NCI-H2029 treated with DMSO at 0.1 percent for 48 hours (cell line): ENCODE results near the gene EIF4EBP3.

Experiments
- DNase-seq: peaks from one replicate; lab custom pipeline; 2025; lab: John Stamatoyannopoulos, UW

Gene EIF4EBP3

GRCh38 chr5:140557136-140557805, 9.8 kb downstream of the EIF4EBP3 start, which contains the start of gene SRA1:
Gene SRA1 (minus strand): TSS chr5:140557473. CDS start chr5:140557452, 21 bp downstream.
- DNase-seq, result peak; percentile 59

DNA sequence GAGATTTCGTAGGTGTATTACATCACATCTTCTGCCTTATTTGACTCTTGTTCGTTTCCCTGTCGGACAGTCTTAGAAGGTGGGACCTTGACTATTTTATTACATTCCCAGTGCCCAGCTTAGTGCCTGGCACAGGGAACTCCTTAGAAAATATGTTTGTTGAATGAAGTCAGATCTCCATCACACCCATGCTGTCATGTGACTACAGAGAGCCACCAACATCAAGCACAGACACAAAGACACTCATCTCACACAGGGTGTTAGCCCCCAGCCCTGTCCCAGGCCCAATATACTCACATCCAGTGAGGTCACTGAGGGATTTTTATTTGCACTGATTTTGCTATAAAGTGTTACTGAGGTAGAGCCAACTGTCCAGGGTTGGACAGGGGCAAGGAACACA, 10.5 kb downstream of the EIF4EBP3 start:
- no peak for DNase-seq

DNA sequence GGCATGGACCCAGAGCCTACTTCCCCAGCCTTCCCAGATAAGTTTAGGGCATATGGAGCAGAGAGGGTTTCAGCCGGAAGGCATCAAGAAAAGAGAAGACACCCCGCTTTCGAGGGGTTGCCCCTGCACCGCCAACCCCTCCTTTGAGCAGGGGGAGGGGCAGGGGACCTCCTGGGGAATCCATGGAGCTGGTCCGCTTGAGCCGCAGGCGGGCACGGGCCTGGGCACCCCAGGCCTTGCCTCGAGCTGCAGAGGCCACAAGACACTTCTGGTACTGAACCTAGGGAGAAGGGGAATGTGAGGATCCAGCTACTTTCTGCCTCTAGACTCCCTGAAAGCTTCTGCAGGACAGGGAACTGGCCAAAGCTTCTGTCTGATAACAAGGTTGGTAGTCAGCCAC, 11.1 kb downstream of the EIF4EBP3 start:
- DNase-seq, result no peak

DNA sequence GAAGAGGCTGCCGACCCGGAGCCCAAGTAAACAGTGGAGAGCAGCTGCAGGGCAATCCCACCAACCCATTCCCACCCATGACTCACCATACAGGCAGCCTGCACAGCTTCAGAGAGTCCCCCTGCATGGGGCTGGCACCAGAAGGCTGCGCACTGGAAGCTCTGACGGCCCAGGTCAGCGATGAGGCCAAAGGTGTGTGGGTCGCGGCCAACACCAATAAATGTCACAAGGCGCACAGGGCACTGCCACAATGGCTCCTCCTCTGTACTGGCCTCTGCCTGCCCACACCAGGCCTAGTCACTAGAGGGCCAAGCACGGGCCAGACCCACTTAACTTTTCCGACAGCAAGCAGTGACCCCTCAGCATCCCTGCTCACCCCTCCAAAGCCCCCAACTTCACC, 12.8 kb downstream of the EIF4EBP3 start:
- DNase-seq, result no peak

DNA sequence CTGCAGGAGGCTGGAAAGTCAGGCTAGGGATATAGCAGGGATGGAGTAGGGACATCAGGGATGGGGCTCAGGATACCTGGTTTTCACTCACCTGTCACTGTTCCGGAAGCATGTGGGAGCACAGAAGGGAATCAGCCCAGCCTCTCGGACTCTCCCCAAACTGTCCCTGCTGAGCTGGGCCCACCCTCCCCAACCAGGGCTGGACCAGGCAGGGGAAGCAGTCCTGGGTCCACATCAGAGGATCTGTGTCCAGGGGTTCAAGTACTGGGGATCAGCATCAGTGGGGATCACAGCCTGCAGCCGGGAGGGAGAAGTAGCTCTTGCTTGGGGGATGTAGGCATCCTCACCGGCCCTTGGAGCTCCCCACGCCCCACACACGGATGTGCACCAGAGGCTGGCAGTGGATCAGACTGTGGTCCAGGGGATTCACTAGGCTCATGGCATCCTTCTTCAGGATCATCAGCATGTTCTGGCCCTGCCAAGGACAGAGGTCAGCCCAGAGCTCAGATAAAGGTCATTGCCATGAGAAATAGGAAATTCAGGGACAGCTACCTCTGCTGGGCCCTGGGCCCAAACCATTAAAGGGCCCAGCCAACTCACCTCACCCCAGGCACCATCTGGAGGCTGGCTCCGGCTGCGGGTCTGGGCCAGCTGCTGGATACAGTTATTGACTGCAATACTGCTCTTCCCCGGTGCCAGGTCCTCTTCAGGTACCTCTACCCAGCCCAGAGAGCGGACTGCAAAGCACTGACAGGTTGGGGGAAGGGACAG, 14.5 kb downstream of the EIF4EBP3 start:
- no peak for DNase-seq

GRCh38 chr5:140563596-140563995, 16.1 kb downstream of the EIF4EBP3 start:
- no peak for DNase-seq

- DNase-seq, result peak; percentile 83
Observed at GRCh38 chr5:140564196-140565023, 16.9 kb downstream of the EIF4EBP3 start, which contains the start of the genes APBB3 and SLC35A4. Gene APBB3 (minus strand): TSS chr5:140564598. CDS start chr5:140564245, 353 bp downstream. Gene SLC35A4 (plus strand): TSS chr5:140564828. CDS start chr5:140567170, 2,342 bp downstream.

- DNase-seq, result no peak
Observed at GRCh38 chr5:140565024-140565779, 17.7 kb downstream of the EIF4EBP3 start.

- no peak for DNase-seq
Observed at GRCh38 chr5:140565780-140566095, 18.3 kb downstream of the EIF4EBP3 start.

GRCh38 chr5:140566665-140567064, 19.2 kb downstream of the EIF4EBP3 start:
- DNase-seq, result no peak

DNA sequence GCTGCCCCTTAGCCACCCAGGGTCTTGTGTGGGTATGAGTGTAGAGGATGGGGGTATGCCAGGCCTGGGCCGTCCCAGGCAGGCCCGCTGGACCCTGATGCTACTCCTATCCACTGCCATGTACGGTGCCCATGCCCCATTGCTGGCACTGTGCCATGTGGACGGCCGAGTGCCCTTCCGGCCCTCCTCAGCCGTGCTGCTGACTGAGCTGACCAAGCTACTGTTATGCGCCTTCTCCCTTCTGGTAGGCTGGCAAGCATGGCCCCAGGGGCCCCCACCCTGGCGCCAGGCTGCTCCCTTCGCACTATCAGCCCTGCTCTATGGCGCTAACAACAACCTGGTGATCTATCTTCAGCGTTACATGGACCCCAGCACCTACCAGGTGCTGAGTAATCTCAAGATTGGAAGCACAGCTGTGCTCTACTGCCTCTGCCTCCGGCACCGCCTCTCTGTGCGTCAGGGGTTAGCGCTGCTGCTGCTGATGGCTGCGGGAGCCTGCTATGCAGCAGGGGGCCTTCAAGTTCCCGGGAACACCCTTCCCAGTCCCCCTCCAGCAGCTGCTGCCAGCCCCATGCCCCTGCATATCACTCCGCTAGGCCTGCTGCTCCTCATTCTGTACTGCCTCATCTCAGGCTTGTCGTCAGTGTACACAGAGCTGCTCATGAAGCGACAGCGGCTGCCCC, 19.8 kb downstream of the EIF4EBP3 start:
- DNase-seq, result no peak

- DNase-seq, result no peak
Observed at GRCh38 chr5:140567871-140568270, 20.4 kb downstream of the EIF4EBP3 start.

DNA sequence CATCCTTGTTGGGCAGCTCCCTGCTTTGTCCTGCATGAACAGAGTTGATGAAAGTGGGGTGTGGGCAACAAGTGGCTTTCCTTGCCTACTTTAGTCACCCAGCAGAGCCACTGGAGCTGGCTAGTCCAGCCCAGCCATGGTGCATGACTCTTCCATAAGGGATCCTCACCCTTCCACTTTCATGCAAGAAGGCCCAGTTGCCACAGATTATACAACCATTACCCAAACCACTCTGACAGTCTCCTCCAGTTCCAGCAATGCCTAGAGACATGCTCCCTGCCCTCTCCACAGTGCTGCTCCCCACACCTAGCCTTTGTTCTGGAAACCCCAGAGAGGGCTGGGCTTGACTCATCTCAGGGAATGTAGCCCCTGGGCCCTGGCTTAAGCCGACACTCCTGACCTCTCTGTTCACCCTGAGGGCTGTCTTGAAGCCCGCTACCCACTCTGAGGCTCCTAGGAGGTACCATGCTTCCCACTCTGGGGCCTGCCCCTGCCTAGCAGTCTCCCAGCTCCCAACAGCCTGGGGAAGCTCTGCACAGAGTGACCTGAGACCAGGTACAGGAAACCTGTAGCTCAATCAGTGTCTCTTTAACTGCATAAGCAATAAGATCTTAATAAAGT, 21.1 kb downstream of the EIF4EBP3 start:
- no peak for DNase-seq

GRCh38 chr5:140569197-140569596, 21.7 kb downstream of the EIF4EBP3 start:
- no peak for DNase-seq

DNA sequence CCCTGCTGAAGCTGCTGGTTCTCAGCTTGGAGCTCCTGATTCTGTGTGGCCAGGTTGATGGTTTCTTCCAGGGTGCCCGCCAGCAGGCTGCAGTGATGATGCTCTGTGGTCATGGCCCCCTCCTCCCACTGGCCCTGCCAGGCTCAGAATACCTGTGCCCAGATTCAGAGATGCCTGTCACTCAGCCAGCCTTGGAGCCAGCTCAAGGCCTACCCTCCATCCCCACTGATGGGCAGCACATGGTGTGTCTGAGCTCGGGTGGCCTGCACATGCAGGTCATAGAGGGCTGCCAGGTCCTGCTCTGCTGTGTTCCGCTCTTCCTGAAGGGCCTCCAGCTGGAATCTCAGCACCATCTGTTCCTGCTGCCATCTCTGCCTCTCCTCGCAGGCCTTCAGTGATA, 22.6 kb downstream of the EIF4EBP3 start:
- DNase-seq, result no peak

- DNase-seq, result no peak
Observed at GRCh38 chr5:140570488-140570887, 23.0 kb downstream of the EIF4EBP3 start.

GRCh38 chr5:140571105-140571504, 23.6 kb downstream of the EIF4EBP3 start:
- no peak for DNase-seq

GRCh38 chr5:140573683-140574082, 26.2 kb downstream of the EIF4EBP3 start:
- DNase-seq, result no peak

GRCh38 chr5:140574165-140574564, 26.7 kb downstream of the EIF4EBP3 start:
- DNase-seq, result no peak

DNA sequence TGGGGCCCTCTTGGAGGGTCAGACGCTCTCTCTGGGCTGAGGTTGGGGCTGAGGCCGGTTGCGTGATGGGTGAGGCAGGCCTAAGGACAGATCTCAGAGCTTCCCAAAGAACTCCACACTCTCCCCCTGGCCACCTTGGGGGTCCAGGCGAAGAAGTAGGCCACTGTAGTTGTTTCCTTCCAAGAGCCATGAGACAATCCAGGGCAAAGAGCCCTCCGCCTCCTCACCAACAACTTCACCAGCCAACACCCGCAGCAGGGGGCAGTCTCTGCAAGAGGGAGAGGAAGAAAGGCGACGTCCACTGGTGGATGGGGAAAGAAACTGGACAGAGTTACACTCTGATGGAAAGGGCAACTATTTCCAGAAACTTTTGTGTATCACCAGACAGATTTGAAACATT, 27.8 kb downstream of the EIF4EBP3 start:
- no peak for DNase-seq

DNA sequence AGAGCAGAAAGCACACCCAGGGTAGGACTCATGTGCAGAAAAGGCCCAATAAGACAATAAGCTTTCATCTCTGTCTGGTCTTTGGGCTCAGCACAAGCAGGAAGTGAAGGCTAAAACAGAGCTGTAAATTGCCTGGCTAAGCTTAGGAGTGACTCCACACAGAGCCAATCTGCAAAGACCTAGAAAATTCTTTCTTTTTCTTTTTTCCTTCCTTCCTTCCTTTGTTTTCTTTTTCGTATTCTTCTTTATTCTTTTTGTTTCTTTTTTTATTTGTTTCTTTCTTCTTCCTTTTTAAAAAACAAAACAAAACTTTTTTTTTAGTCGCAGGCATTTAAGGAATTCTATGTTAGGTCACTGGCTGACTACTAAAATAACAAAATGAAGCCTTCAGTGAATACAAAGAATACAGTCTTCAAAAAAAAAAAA, 29.3 kb downstream of the EIF4EBP3 start:
- no peak for DNase-seq
